Upper lobe of right lung (tissue), 1 donor: ENCODE data around the gene AMMECR1. TPM values are rescaled to one million over a fixed set of nuclear protein-coding genes. Genes with fewer than 3 reads are reported as not detected.

ENCODE experiments used
- ATAC-seq: fragments of 200-7000 bp; cut with Tn5 transposase; one replicate; pipeline ENCODE4 v1.9.1; 2020; ENCODE audit warnings: mild to moderate bottlenecking, moderate library complexity
- DNase-seq: peaks from one replicate; pipeline ENCODE4 v3.0.0-alpha.2; 2020
- H3K27ac ChIP-seq: fragments of 200-600 bp; one replicate; pipeline ENCODE4 v1.8.0; 2022
- H3K27me3 ChIP-seq: fragments of 200-600 bp; one replicate; pipeline ENCODE4 v1.8.0; 2022; ENCODE audit warnings: mild to moderate bottlenecking
- H3K36me3 ChIP-seq: fragments of 200-600 bp; one replicate; pipeline ENCODE4 v1.8.0; 2022
- H3K4me1 ChIP-seq: fragments of 200-600 bp; one replicate; pipeline ENCODE4 v1.8.0; 2022
- H3K4me3 ChIP-seq: fragments of 200-600 bp; one replicate; pipeline ENCODE4 v1.8.0; 2022; ENCODE audit warnings: mild to moderate bottlenecking
- H3K9me3 ChIP-seq: fragments of 200-600 bp; one replicate; pipeline ENCODE4 v1.8.0; 2022
- CTCF ChIP-seq: fragments of 200-600 bp; IDR thresholded peaks from one replicate; pipeline ENCODE4 v1.8.0; 2022; ENCODE audit warnings: antibody characterized with exemption
- intact Hi-C: fragments of 100-400 bp; cut with DNase I; formaldehyde crosslinking; loops from one replicate; pipeline ENCODE4 v1.11.0; 2022
- total RNA-seq: library from RNA; stranded (reverse); fragmentation: NEBNext Ultra II Directional; extraction: Animal tissue kit (Norgen Biotek cat#: 25700); gene quantifications from one replicate; pipeline ENCODE4 v1.2.1, GENCODE V29; 2021
- donor health status: DM: no; HTN: yes; CAD: no; lungs with severe emphysema.

AMMECR1 gene
- total RNA-seq, 1 donor from 2014 or later, result 6.1 TPM

GRCh38 chrX:110215411-110215810, 102.5 kb downstream of the AMMECR1 start:
- Histone ChIP-seq H3K27ac (no peak overlapping the region), H3K27me3 (no peaks in the 10 kb centered on the region)

GRCh38 chrX:110214684-110215083, 103.2 kb downstream of the AMMECR1 start:
- Histone ChIP-seq H3K36me3 (no peaks in the 10 kb centered on the region), H3K9me3 (no peaks in the 10 kb centered on the region), H3K4me3 (no peak overlapping the region), H3K27ac (no peak overlapping the region), H3K27me3 (no peaks in the 10 kb centered on the region), H3K4me1 (no peaks in the 10 kb centered on the region)
- DNase-seq (no peak), ATAC-seq (no peak)
- intact Hi-C loops, result no loop called here
- no peak for TF ChIP-seq CTCF

More at GRCh38 chrX:110215411-110215810, 102.5 kb downstream of the AMMECR1 start:
- no peaks in the 10 kb centered on the region for H3K4me1 ChIP-seq
- H3K36me3 ChIP-seq, result no peaks in the 10 kb centered on the region
- TF ChIP-seq CTCF, result no peak
- ATAC-seq (no peak), DNase-seq (no peak)
- no peak overlapping the region for H3K4me3 ChIP-seq
- intact Hi-C loops, result no loop called here
- H3K9me3 ChIP-seq, result no peaks in the 10 kb centered on the region

GRCh38 chrX:110213183-110213582, 104.7 kb downstream of the AMMECR1 start:
- H3K27me3 ChIP-seq, result no peaks in the 10 kb centered on the region
- DNase-seq (no peak), ATAC-seq (no peak)
- H3K36me3 ChIP-seq, result no peaks in the 10 kb centered on the region
- no peak for TF ChIP-seq CTCF
- no peaks in the 10 kb centered on the region for H3K4me1 ChIP-seq
- no peak overlapping the region for H3K4me3 ChIP-seq
- no peak overlapping the region for H3K27ac ChIP-seq
- intact Hi-C loops, result no loop called here
- no peaks in the 10 kb centered on the region for H3K9me3 ChIP-seq

- Histone ChIP-seq H3K27ac (no peak overlapping the region), H3K27me3 (no peaks in the 10 kb centered on the region), H3K9me3 (no peaks in the 10 kb centered on the region), H3K4me3 (no peak overlapping the region), H3K36me3 (no peaks in the 10 kb centered on the region), H3K4me1 (no peaks in the 10 kb centered on the region)
- TF ChIP-seq CTCF, result no peak
- ATAC-seq, result no peak
- DNase-seq, result no peak
- intact Hi-C loops, result no loop called here
Measured at GRCh38 chrX:110212299-110212698, 105.6 kb downstream of the AMMECR1 start.

- no peak overlapping the region for H3K27ac ChIP-seq
- intact Hi-C loops, result no loop called here
- TF ChIP-seq CTCF, result no peak
- no peak for DNase-seq
- no peaks in the 10 kb centered on the region for H3K4me1 ChIP-seq
- H3K4me3 ChIP-seq, result no peak overlapping the region
- H3K36me3 ChIP-seq, result no peaks in the 10 kb centered on the region
- no peak for ATAC-seq
- H3K27me3 ChIP-seq, result no peaks in the 10 kb centered on the region
- H3K9me3 ChIP-seq, result no peaks in the 10 kb centered on the region
Measured at GRCh38 chrX:110211340-110211739, 106.5 kb downstream of the AMMECR1 start.
